K562 (cell line): ENCODE data around the gene HSPB7. TPM values are rescaled to one million over a fixed set of nuclear protein-coding genes. Genes with fewer than 3 reads are reported as not detected.
A peak's percentile ranks its signal among the peaks of the same experiment; 100 is the strongest.

ENCODE experiments used
- ATAC-seq: fragments of 200-7000 bp; cut with Tn5 transposase; 3 replicates; pipeline ENCODE4 v1.9.1; 2020; ENCODE audit warnings: moderate library complexity
- BruUV-seq: library from RNA; stranded (reverse); fragments of 400-500 nt; replicated peaks from 2 replicates; lab custom pipeline; 2021; lab: Mats Ljungman, UMichigan
- CTCF ChIA-PET: fragments of 300-600 bp; formaldehyde crosslinking; extraction: SDS; loops from one replicate; lab custom pipeline; 2021; ENCODE audit warnings: low intra/inter-chr PET ratio; lab: Yijun Ruan, JAX
- POLR2A ChIA-PET: fragments of 300-600, 350-650 bp; sonication (Branson Sonifier 250); formaldehyde crosslinking; extraction: SDS; loops from one replicate; lab custom pipeline; 2021; ENCODE audit warnings: antibody characterized with exemption, inconsistent platforms; lab: Yijun Ruan, JAX
- DNase-seq, 4 experiments: peaks; one replicate each; pipeline versions ENCODE4 v3.0.0 to v3.0.0-alpha.2; 2011 to 2018; ENCODE audit warnings: low spot score in 3 of 4, mixed read lengths in 3 of 4; ENCODE audit errors: extremely low read depth in 1 of 4
- FAIRE-seq: peaks from 2 replicates; lab custom pipeline; 2011; peaks lifted over from hg19 to GRCh38; lab: Jason Lieb, UNC
- H2AFZ ChIP-seq: 2 replicates; pipeline ENCODE4 v1.6.0; 2011; ENCODE audit warnings: low read depth, low read length, control low read depth, inconsistent platforms
- H3K27ac ChIP-seq: fragments of 200-600 bp; 3 replicates; pipeline ENCODE4 v1.8.0; 2011; ENCODE audit warnings: low read depth, mild to moderate bottlenecking, control low read depth, inconsistent platforms, low read length, moderate library complexity, mixed read lengths; ENCODE audit errors: extremely low read depth
- H3K27me3 ChIP-seq, 2 experiments: fragments of 300-600 bp in 1 of 2; 2 replicates in 1 of 2; 3 replicates in 1 of 2; pipeline versions ENCODE4 v1.6.0 to v1.8.0; 2011; ENCODE audit warnings: inconsistent platforms in 2 of 2, low read length in 2 of 2, mild to moderate bottlenecking in 1 of 2, mixed read lengths in 1 of 2, moderate library complexity in 1 of 2; ENCODE audit not compliant: control insufficient read depth in 2 of 2, insufficient read depth in 2 of 2
- H3K36me3 ChIP-seq: fragments of 300-600 bp; 3 replicates; pipeline ENCODE4 v1.8.0; 2011; ENCODE audit warnings: mild to moderate bottlenecking, low read length, inconsistent platforms; ENCODE audit not compliant: control insufficient read depth, insufficient read depth
- H3K4me1 ChIP-seq, 2 experiments: fragments of 200-600 bp in 1 of 2; replicated peaks in 1 of 2; 2 replicates in 1 of 2; 3 replicates in 1 of 2; pipeline versions ENCODE4 v1.5.1 to v1.8.0; 2011; ENCODE audit warnings: inconsistent platforms in 2 of 2, low read length in 2 of 2, mild to moderate bottlenecking in 1 of 2, mixed read lengths in 1 of 2, moderate library complexity in 1 of 2; ENCODE audit not compliant: control insufficient read depth in 2 of 2, insufficient read depth in 2 of 2
- H3K4me2 ChIP-seq: 2 replicates; pipeline ENCODE4 v1.6.1; 2011; ENCODE audit warnings: low read length, control low read depth, inconsistent platforms, mixed read lengths; ENCODE audit not compliant: insufficient read depth
- H3K4me3 ChIP-seq: fragments of 200-600 bp; sonication (generic), shearing (Covaris generic); 2 replicates; pipeline ENCODE4 v1.5.1; 2016; ENCODE audit warnings: control low read depth, inconsistent platforms
- H3K79me2 ChIP-seq: fragments of 200-600 bp; 3 replicates; pipeline ENCODE4 v1.8.0; 2011; ENCODE audit warnings: low read length, inconsistent platforms; ENCODE audit not compliant: control insufficient read depth, insufficient read depth
- H3K9ac ChIP-seq, 2 experiments: 2 replicates each; pipeline versions ENCODE4 v1.6.0 to v1.6.1; 2011; ENCODE audit warnings: low read depth in 2 of 2, low read length in 2 of 2, control low read depth in 1 of 2, inconsistent platforms in 1 of 2, mild to moderate bottlenecking in 1 of 2, mixed read lengths in 1 of 2; ENCODE audit not compliant: insufficient read depth in 1 of 2
- H3K9me1 ChIP-seq: one replicate; pipeline ENCODE4 v1.6.0; 2011; ENCODE audit warnings: inconsistent platforms, mild to moderate bottlenecking, low read length, moderate library complexity; ENCODE audit not compliant: control insufficient read depth, insufficient read depth
- H3K9me3 ChIP-seq: replicated peaks from 2 replicates; pipeline ENCODE4 v1.5.1; 2011; ENCODE audit warnings: low read depth, low read length, inconsistent platforms; ENCODE audit not compliant: control insufficient read depth, insufficient read depth
- H4K20me1 ChIP-seq: replicated peaks from 2 replicates; pipeline ENCODE4 v1.6.1; 2011; ENCODE audit warnings: low read length, inconsistent platforms, mixed read lengths; ENCODE audit not compliant: control insufficient read depth, insufficient read depth
- ASH1L ChIP-seq: fragments of 450-650 bp; IDR thresholded peaks from 2 replicates; pipeline ENCODE4 v1.6.1; 2018; ENCODE audit warnings: borderline replicate concordance, mild to moderate bottlenecking, low read depth; ENCODE audit not compliant: partially characterized antibody
- DEAF1 ChIP-seq: fragments of 450-650 bp; formaldehyde crosslinking; IDR thresholded peaks from 2 replicates; pipeline ENCODE4 v1.4.0; 2020; ENCODE audit warnings: mild to moderate bottlenecking, moderate library complexity
- FOXP1 ChIP-seq: sonication (generic); formaldehyde crosslinking; IDR thresholded peaks from 2 replicates; pipeline ENCODE4 v1.8.0; 2022; ENCODE audit warnings: mild to moderate bottlenecking, missing genetic modification reagents
- FOXP4 ChIP-seq: sonication (generic); formaldehyde crosslinking; IDR thresholded peaks from 2 replicates; pipeline ENCODE4 v1.8.0; 2022; ENCODE audit warnings: mild to moderate bottlenecking, missing genetic modification reagents, borderline replicate concordance
- HMG20B ChIP-seq: fragments of 250-450 bp; sonication (Bioruptor Pico); IDR thresholded peaks from 2 replicates; pipeline ENCODE4 v1.5.0; 2021; ENCODE audit warnings: mild to moderate bottlenecking
- LEF1 ChIP-seq: fragments of 450-650 bp; IDR thresholded peaks from 2 replicates; pipeline ENCODE4 v1.6.1; 2016; ENCODE audit warnings: mild to moderate bottlenecking
- NCOR1 ChIP-seq: fragments of 450-650 bp; IDR thresholded peaks from 2 replicates; pipeline ENCODE4 v1.6.1; 2016; ENCODE audit warnings: mild to moderate bottlenecking, moderate library complexity
- POU5F1 ChIP-seq: fragments of 150-350 bp; IDR thresholded peaks from 2 replicates; pipeline ENCODE4 v1.6.1; 2014; ENCODE audit warnings: borderline replicate concordance, low read length, low read depth, mild to moderate bottlenecking; ENCODE audit not compliant: partially characterized antibody
- RAD21 ChIP-seq, 2 experiments: fragments of 250-450 bp in 1 of 2; fragments of 450-650 bp in 1 of 2; sonication (Bioruptor Pico) in 1 of 2; formaldehyde crosslinking in 1 of 2; IDR thresholded peaks in 1 of 2; conservative IDR thresholded peaks in 1 of 2; 2 replicates each; pipeline versions ENCODE4 v1.4.0 to v1.8.0; 2020 to 2022; ENCODE audit warnings: mild to moderate bottlenecking in 2 of 2, moderate library complexity in 1 of 2
- RBM25 ChIP-seq: fragments of 200-400 bp; formaldehyde crosslinking; IDR thresholded peaks from 2 replicates; pipeline ENCODE4 v1.6.1; 2018; ENCODE audit warnings: low read length, low read depth, moderate library complexity; ENCODE audit not compliant: severe bottlenecking
- THAP12 ChIP-seq: fragments of 250-450 bp; sonication (Bioruptor Pico); IDR thresholded peaks from 2 replicates; pipeline ENCODE4 v1.9.0; 2021; ENCODE audit warnings: mild to moderate bottlenecking, inconsistent platforms
- ZBTB7A ChIP-seq: IDR thresholded peaks from 2 replicates; pipeline ENCODE4 v1.6.1; 2011; ENCODE audit warnings: low read depth, mild to moderate bottlenecking, low read length, moderate library complexity, borderline replicate concordance; ENCODE audit not compliant: control insufficient read depth
- WGBS: fragments of 100-300 bp; shearing (Covaris generic); methylation state at CpG from one replicate; pipeline ENCODE4 v1.1.6; 2016; ENCODE audit warnings: low coverage, mixed read lengths; ENCODE audit not compliant: insufficient coverage; ENCODE audit errors: missing lambda C conversion rate; 5-methylcytosine and 5-hydroxymethylcytosine counted together
- in situ Hi-C: fragments of 300-500 bp; cut with MboI; formaldehyde crosslinking; loops from 4 replicates; pipeline ENCODE4 v1.15.0; 2018; ENCODE audit warnings: inconsistent platforms, mixed read lengths
- intact Hi-C: fragments of 100-400 bp; cut with micrococcal nuclease; formaldehyde crosslinking; loops from 2 replicates; pipeline ENCODE4 v1.14.2; 2022
- polyA plus RNA-seq, 8 experiments: library from polyadenylated mRNA; depleted of rRNA in 4 of 8; stranded (reverse) in 5 of 8; unstranded in 3 of 8; fragments of >200 nt; fragmentation: Nextera tagmentation in 2 of 8; fragmentation: Illumina TruSeq in 1 of 8; extraction: Ambion mirVana in 2 of 8; extraction: Trizol in 1 of 8; gene quantifications; 2 replicates each; pipeline versions ENCODE4 v1.2.1 to v1.2.3, GENCODE V29; 2011 to 2014; ENCODE audit warnings: inconsistent platforms in 1 of 8, missing spikeins in 1 of 8
- total RNA-seq, 7 experiments: library from RNA; depleted of rRNA in 6 of 7; stranded (reverse); fragments of >200 nt in 6 of 7; fragmentation: Illumina TruSeq in 2 of 7; extraction: Trizol in 2 of 7; gene quantifications; 2 replicates each; pipeline versions ENCODE4 v1.2.1 to v1.2.3, GENCODE V29; 2011 to 2021; ENCODE audit warnings: low replicate concordance in 1 of 7

The HSPB7 gene
- total and polyA plus RNA-seq, 9 of the 15 experiments (the other 6 are each of a cell fraction or from before 2014, with no cell fraction given) = 0.05 to 0.19 (median 0.07) TPM; not detected in 6

GRCh38 chr1:15975805-15976680, 41.8 kb downstream of the HSPB7 start, which contains the start of gene ZBTB17:
Gene ZBTB17, minus strand, starts transcription at chr1:15976101. Its CDS starts 27,606 bp downstream, at chr1:15948495.
- Histone ChIP-seq H3K79me2 (peaks cover 37% of the 10 kb centered on the region), H2AFZ (peak within 1 kb of the TSS; percentile 73), H3K9me1 (no peaks in the 10 kb centered on the region), H3K9ac (peak within 1 kb of the TSS; percentile 73 to 94), H4K20me1 (no peaks in the 10 kb centered on the region), H3K9me3 (no peaks in the 10 kb centered on the region), H3K27me3 (no peaks in the 10 kb centered on the region), H3K4me2 (peak within 1 kb of the TSS; percentile 88), H3K36me3 (peaks cover 22% of the 10 kb centered on the region), H3K4me1 (peaks cover 11 to 14% of the 10 kb centered on the region in 2 experiments; a peak in 4 of 5 replicates), H3K4me3 (peak within 1 kb of the TSS; percentile 82), H3K27ac (peak within 1 kb of the TSS; percentile 78)
- 4% methylated on average over 35 of the region's 47 CpGs for WGBS
- in situ Hi-C loops (no loop called here), intact Hi-C loops (no loop called here)
- DNase-seq = peak; percentile 97 to 98 (median 98)
- FAIRE-seq = peak; percentile 91
- peak; percentile 94 for ATAC-seq
- ChIA-PET CTCF (interaction anchor here (0.7 kb wide), 1 partner anchor 307 kb away, joined by 3 read pairs; no protein-coding TSS in a partner anchor), POLR2A (interaction anchor here (0.6 to 1.5 kb wide), 16 partner anchors 10 to 185 kb away, joined by 3 to 5 read pairs (median 4); no protein-coding TSS in a partner anchor)
- no TSS peak for BruUV-seq
- TF ChIP-seq POU5F1 (peak; percentile 99), ZBTB7A (peak; percentile 9; the same call in 1 of the 2 replicates), RAD21 (CRISPR knock-in tag; conservative IDR thresholded peaks at IDR 0.05 in 1 of 2, IDR thresholded peaks at IDR 0.05 in 1 of 2) (no peak), FOXP4 (no peak), ASH1L (peak; percentile 9), THAP12 (peak; percentile 66; the same call in 1 of the 2 replicates), HMG20B (CRISPR knock-in tag) (no peak), NCOR1 (peak; percentile 53; the same call in 1 of the 2 replicates), LEF1 (no peak), FOXP1 (CRISPR knock-in tag) (no peak), RBM25 (no peak), DEAF1 (CRISPR knock-in tag) (0 out of 2 replicates have a peak, but pooled peaks have one; percentile 3)
